HEK293 (cell line): ENCODE data around the gene PDE3A.

ENCODE experiments used
- ATF2 ChIP-seq: fragments of 450-650 bp; formaldehyde crosslinking; IDR thresholded peaks from 2 replicates; pipeline ENCODE4 v1.5.1; 2016; ENCODE audit warnings: missing biosample characterization, missing genetic modification characterization, low read depth
- REST ChIP-seq: fragments of 450-650 bp; formaldehyde crosslinking; IDR thresholded peaks from 2 replicates; pipeline ENCODE4 v1.5.1; 2016; ENCODE audit warnings: missing biosample characterization, missing genetic modification characterization
- SP7 ChIP-seq: fragments of 450-650 bp; formaldehyde crosslinking; IDR thresholded peaks from 2 replicates; pipeline ENCODE4 v1.5.1; 2016; ENCODE audit warnings: missing biosample characterization, missing genetic modification characterization
- ZFP3 ChIP-seq: fragments of 450-650 bp; formaldehyde crosslinking; IDR thresholded peaks from 2 replicates; pipeline ENCODE4 v1.5.1; 2016; ENCODE audit warnings: low read depth, missing biosample characterization, missing genetic modification characterization
- ZNF112 ChIP-seq: fragments of 450-650 bp; formaldehyde crosslinking; IDR thresholded peaks from 2 replicates; pipeline ENCODE4 v1.5.0; 2017; ENCODE audit warnings: missing biosample characterization, missing genetic modification characterization
- ZNF510 ChIP-seq: fragments of 450-650 bp; formaldehyde crosslinking; IDR thresholded peaks from 2 replicates; pipeline ENCODE4 v1.5.1; 2018; ENCODE audit warnings: mild to moderate bottlenecking, missing genetic modification characterization, missing biosample characterization; ENCODE audit not compliant: insufficient replicate concordance
- ZNF549 ChIP-seq: fragments of 450-650 bp; IDR thresholded peaks from 2 replicates; pipeline ENCODE4 v1.5.1; 2018; ENCODE audit warnings: missing biosample characterization, missing genetic modification characterization, mild to moderate bottlenecking, inconsistent platforms, moderate library complexity
- ZNF626 ChIP-seq: fragments of 450-650 bp; sonication (Bioruptor Pico); formaldehyde crosslinking; IDR thresholded peaks from 2 replicates; pipeline ENCODE4 v1.5.1; 2018; ENCODE audit warnings: missing biosample characterization, missing genetic modification characterization, inconsistent platforms
- ZNF76 ChIP-seq: fragments of 450-650 bp; formaldehyde crosslinking; IDR thresholded peaks from 2 replicates; pipeline ENCODE4; 2016; ENCODE audit warnings: low read depth, missing biosample characterization, missing genetic modification characterization, borderline replicate concordance
- TF ChIP-seq, protein P1 (sequence below): fragments of 450-650 bp; formaldehyde crosslinking; IDR thresholded peaks from 2 replicates; pipeline ENCODE4 v1.5.1; 2016; ENCODE audit warnings: missing biosample characterization, missing genetic modification characterization
- TF ChIP-seq, protein P2 (sequence below): fragments of 450-650 bp; formaldehyde crosslinking; IDR thresholded peaks from 2 replicates; pipeline ENCODE4 v1.5.1; 2016; ENCODE audit warnings: missing biosample characterization, missing genetic modification characterization
- TF ChIP-seq, protein P3 (sequence below): fragments of 450-650 bp; formaldehyde crosslinking; IDR thresholded peaks from 2 replicates; pipeline ENCODE4 v1.5.1; 2016; ENCODE audit warnings: missing biosample characterization, missing genetic modification characterization
- TF ChIP-seq, protein P4 (sequence below): IDR thresholded peaks from 2 replicates; pipeline ENCODE4 v1.6.1; 2011; ENCODE audit warnings: mild to moderate bottlenecking, low read depth, low read length, borderline replicate concordance

- TF ChIP-seq ZNF112 (tag by site-specific recombination) = no peak
- no peak for TF ChIP-seq ZNF549 (tag by site-specific recombination)
- no peak for TF ChIP-seq ZNF626
- TF ChIP-seq, protein P1, sequence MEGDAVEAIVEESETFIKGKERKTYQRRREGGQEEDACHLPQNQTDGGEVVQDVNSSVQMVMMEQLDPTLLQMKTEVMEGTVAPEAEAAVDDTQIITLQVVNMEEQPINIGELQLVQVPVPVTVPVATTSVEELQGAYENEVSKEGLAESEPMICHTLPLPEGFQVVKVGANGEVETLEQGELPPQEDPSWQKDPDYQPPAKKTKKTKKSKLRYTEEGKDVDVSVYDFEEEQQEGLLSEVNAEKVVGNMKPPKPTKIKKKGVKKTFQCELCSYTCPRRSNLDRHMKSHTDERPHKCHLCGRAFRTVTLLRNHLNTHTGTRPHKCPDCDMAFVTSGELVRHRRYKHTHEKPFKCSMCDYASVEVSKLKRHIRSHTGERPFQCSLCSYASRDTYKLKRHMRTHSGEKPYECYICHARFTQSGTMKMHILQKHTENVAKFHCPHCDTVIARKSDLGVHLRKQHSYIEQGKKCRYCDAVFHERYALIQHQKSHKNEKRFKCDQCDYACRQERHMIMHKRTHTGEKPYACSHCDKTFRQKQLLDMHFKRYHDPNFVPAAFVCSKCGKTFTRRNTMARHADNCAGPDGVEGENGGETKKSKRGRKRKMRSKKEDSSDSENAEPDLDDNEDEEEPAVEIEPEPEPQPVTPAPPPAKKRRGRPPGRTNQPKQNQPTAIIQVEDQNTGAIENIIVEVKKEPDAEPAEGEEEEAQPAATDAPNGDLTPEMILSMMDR (tag by site-specific recombination) = no peak
- TF ChIP-seq ZNF510 (tag by site-specific recombination) = no peak
- TF ChIP-seq SP7 (tag by site-specific recombination) = no peak
- TF ChIP-seq ZFP3 (tag by site-specific recombination) = no peak
- TF ChIP-seq, protein P2, sequence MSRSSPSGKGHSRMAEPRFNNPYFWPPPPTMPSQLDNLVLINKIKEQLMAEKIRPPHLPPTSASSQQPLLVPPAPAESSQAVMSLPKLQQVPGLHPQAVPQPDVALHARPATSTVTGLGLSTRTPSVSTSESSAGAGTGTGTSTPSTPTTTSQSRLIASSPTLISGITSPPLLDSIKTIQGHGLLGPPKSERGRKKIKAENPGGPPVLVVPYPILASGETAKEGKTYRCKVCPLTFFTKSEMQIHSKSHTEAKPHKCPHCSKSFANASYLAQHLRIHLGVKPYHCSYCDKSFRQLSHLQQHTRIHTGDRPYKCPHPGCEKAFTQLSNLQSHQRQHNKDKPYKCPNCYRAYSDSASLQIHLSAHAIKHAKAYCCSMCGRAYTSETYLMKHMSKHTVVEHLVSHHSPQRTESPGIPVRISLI (tag by site-specific recombination) = no peak
- TF ChIP-seq REST (tag by site-specific recombination) = no peak
- TF ChIP-seq, protein P3, sequence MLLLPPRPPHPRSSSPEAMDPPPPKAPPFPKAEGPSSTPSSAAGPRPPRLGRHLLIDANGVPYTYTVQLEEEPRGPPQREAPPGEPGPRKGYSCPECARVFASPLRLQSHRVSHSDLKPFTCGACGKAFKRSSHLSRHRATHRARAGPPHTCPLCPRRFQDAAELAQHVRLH = no peak
- TF ChIP-seq ATF2 (tag by site-specific recombination) = no peak
- TF ChIP-seq ZNF76 (tag by site-specific recombination) = no peak
- TF ChIP-seq, protein P4, sequence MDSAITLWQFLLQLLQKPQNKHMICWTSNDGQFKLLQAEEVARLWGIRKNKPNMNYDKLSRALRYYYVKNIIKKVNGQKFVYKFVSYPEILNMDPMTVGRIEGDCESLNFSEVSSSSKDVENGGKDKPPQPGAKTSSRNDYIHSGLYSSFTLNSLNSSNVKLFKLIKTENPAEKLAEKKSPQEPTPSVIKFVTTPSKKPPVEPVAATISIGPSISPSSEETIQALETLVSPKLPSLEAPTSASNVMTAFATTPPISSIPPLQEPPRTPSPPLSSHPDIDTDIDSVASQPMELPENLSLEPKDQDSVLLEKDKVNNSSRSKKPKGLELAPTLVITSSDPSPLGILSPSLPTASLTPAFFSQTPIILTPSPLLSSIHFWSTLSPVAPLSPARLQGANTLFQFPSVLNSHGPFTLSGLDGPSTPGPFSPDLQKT = no peak
Observed at GRCh38 chr12:20585055-20585625, 216.8 kb downstream of the PDE3A start.
